NK-92 (cell line): ENCODE measurements around the gene NCKIPSD.

Source experiments
- DNase-seq: peaks from one replicate; lab custom pipeline; 2025; ENCODE audit not compliant: unreplicated experiment; lab: John Stamatoyannopoulos, UW

Gene NCKIPSD

DNA sequence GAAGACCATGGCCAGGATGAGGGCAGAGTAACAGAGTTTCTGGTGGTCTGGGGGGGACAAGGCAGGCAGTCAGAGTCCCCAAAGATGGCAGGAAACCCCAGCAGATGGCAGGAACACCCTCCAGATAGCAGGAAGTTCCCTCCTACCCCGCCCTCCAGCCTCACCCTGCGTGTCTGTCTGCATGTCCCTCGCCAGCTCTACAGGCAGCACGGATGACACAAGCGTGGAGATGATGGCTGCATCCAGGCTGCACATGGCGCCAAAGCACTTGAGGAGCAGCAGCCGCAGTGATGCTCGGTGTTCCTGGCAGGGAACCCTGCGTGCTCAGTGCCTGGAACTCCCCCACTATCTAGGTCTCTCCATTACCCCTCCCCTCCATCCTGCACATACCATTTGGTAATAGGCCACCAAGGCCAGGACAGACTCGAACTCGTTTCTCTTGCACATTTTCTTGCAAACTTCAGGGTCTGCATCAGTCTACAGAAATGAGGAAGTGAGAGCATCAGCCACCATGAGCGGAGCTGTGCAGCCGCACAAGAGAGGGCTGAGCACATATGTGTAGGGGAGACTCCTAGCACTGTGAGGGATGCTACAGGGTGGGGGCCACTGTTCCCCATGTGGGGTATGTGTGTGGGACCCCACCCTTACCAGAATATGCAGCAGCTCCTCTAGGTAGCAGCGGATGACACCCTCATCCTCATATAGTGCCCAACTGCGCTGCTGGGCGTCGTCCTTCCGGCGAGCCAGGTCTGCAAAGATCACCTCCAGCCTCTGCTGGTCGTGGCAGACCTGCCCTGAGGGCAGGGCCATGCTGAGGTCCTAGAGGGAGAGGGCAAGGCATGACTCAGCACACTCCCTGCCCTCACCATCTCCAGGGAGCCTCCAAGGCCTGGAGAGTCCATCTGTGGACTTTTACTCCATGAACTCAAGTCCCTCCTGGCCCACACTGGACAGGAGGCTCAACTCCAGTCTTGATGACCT, 6.0 kb downstream of the NCKIPSD start:
- no peak for DNase-seq

DNA sequence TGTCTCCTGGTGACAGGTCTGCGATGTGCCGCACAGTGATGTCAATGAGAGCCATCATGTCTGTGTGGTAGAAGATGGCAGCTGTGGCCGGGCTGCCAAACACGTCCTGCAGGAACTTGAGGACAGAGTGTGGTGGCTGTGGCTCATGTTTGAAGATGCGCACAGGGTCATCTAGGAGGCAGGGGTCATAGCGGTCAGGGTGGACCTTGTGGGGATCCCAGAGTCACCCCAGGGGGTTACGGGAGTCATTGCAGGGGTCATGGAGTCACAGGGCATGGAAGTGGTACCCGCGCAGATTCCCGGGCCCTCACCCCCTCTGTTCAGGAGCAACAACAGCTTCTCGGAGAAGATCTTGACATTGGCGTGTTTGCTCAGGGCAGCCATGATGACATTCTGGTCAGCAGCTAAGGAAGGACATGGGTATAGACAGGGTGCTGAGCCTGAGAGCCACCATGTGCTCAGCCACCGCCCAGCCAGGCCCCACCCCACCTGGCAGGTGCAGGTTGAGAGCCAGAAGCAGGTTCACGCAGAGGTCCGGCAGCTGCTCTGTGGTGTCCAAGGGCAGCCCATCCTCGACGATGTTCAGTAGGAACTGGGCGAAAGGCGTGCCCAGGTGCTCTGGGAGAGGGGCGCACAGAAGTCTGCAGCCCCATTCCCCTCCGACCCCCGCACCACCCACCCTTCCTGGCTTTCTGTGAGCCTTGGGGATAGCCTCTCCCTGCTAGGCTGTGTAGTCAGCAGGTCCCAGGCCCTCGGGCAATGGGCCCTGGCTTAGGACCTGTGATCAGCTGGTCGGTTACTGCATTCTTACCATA, 6.9 kb downstream of the NCKIPSD start:
- no peak for DNase-seq

DNA sequence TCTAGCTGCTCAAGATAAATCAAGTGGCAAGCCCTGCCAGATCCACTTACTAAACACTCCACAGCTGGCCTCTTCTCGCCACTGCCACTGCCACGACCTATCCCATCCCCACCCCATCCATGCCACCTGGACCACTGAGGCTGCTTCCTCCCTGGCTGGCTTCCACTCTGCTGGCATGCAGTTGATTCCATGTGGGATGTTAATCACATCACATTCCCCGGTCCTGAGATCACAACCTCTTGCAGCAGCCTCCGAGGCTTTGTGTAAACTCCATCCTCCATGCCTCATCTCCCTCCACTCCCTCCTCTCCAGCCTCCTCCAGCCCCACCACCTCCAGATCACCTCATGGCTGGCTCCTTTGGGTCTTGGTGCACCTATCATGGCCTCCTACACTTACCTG, 7.7 kb downstream of the NCKIPSD start:
- no peak for DNase-seq

DNA sequence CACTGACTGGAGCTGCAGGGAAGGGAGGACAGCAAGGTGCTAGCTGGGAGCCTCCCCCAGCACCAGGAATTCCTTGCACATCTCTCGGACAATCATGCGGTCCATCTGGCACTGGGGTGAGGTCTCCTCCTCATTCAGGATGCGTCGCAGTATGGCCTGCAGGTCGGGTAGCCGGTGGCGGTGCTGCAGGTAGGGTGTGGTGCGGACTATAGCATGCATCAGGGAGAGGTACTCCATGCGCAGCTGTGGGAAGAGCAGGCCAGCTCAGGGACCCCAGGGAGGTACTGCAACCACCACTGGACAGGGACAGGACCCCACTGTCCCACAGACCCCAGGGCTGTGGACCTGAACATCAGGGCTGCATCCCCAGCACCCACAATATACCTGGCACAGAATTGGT, 11.2 kb downstream of the NCKIPSD start:
- DNase-seq, result no peak

DNA sequence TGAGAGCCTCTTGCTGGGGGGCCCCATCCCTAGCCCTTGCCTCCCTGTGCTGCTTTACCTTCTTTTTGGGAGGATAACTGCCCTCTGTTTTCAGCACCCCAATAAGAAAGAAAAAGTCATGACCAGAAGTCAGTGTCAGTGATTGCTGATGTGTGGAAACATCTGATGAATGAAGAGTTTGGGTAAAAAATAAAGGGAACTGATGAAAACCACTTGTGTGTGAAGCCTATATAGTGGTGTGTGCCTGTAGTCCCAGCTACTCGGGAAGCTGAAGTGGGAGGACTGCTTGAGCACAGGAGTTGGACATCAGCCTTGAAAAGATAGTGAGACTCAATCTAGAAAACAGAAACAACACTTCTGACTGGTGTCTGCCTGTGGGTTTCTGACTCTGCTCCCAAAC, 13.2 kb downstream of the NCKIPSD start:
- no peak for DNase-seq

DNA sequence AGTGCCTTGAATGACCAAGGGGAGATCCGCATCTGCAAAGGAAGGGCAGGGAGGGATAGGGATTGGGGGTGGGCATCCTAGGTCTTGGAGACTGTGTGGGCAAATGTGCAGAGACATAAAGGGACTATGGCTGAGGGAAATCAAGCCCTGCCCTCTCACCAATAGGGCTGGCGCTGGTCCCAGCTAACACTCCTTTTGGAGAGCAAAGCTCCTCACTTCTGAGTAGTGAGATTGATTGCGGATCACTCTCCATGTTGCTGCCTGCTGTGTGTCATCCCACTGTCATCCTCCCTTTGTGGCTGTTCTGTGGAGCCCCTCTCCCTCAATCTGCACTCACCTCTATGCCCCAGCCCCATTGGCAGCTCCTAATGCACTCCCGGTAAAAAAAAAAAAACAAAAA, 20.8 kb downstream of the NCKIPSD start:
- no peak for DNase-seq

DNA sequence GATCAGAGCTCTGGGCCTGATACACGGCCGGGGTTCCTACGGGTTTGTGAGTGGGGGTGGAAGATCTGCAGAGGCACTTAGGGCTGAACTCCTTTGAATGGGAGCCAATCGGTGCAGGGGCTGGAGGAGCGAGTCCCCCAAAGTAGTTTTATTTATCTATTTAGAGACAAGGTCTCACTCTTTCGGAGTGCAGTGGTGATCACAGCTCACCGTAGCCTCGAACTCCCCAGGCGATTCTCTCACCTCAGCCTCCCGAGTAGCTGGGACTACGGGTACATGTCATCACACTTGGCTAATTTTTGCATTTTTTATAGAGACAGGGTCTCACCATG, 21.4 kb downstream of the NCKIPSD start:
- no peak for DNase-seq

DNA sequence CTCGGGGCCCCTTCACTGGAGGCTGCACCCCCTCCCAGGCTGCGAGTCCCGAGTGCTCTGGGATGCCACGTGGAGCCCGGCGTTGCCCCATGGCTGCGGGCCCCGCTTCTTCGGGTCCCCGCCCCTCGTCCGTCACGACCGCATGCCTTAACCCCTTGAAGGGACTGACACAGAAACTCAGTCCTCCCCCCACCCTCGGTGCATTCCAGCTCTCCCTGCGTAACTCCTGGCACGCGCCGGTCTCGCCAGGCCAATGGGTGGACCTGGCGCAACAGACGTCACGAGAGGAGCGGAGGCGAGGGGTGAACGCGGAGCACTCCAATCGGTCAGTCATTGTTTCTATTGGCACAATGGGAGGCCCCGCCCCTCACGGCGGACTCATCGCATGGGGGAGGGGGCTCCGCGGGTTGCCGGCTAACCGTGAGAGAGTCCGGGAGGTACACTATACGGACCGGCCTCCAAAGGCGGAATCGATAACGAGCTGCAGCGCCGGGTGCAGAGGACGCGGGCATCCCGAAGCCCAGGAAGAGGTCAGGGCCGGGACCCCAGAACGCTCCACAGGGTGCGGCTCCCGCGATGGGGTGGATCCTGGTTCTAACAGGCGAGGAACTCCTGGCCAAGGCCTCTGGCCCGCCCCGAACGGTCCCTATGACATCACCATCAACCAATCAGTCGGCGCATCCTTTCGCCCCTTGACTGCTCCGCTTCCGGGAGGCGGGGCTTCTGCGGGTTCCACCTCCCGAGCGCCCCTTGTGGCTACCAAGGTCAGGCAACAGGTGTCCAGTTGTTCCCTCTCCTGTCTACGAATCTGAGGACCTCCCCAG, 22.0 kb downstream of the NCKIPSD start:
- DNase-seq, result no peak

DNA sequence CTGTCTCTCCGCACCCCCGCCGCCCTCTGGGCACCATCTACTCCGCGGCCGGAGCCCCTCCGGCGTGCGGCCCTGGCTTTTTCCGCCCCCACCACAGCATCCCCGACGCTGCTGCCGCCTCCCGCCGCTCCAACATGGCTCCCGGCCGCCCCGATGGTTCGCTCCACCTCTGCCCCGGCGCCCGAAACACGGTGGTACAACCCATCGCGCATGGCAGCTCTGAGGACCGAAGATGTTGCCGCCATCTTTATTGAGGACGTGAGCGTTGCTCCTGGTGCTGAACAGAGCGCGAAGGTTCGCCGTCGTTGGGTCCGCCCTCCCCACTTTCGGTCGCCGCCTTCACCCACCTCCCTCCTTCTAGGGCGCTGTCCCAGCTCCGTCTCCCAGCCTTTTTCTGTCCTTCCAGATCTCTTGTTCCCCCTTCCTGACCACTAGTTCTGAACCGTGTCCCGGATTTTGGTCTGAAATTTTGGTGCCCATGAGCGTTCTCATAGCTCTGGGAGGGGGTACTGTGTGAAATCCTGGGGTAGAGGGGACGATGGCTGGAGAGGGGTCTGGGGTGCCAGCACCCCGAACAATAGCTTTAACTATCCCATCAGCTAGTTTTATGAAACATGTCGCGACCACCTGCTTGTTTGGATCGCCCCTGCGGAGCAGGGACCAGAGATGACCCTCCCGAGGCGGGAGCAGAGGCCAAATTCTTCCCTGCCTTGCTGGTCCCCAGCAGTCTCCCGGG, 22.8 kb downstream of the NCKIPSD start, which contains the start of gene CELSR3:
TSS of gene CELSR3 (minus strand) at position 134 of the 736 bp plus-strand sequence. CDS start 252 bp downstream, outside the sequence.
- DNase-seq, result no peak

DNA sequence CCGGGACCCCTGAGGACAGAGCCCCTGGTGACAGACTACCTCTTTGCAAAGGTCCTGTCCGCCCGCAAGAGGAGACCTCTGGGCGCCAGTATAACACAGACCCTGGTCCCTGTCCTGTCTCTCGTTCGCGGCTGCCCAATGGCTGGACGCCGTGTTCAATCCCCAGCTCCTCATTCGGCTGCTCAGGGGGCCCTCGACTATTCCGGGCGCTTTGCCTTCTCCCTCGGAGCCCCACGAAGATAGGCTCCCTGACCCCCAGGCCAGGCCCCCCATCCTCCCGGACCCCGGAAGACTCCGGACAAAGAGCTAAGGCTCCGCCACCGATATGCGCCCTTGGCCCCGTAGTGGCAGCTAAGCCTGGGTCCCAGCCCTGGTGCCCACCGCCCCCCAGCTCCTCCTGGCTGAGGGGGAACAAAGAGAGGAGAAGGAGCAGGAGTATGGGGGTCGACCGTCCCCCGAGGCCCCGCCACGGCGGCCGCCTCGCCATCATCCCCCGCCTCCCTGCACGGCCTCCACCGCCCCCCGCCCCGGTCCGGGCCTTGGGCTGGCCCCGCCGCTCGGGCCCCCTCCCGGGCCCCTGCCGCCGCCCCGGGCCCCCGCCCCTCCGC, 23.5 kb downstream of the NCKIPSD start:
- no peak for DNase-seq

DNA sequence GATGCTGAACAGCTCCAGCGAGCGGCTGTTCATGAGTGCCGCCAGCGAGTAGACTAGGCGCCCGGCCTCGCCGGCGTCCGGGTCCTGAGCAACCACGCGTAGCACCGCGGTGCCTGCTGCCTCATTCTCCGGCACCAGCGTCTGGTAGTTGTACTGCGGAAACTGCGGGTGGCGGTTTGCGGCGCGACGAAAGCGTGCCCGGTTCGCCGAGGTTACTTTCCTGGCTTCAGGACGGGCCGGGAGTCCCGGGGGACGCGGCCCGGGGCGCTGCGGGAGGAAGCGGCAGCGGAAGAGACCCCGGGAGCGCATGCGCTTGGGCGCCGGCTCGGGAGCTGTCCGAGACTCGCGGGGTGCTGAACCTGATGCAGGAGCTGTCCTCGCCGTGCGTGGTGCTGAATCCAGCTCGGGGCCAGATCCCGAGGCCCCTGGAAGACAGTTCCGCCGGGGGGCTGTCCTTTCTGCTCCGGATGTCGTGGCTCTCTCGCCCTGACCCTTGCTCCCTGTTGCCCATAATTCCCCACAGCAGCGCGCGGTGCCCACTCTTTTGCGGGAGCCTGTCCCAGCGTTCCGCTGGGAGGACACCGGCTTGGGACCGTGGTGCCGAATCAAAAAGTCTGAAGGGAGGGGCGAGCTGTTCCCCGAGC, 24.1 kb downstream of the NCKIPSD start:
- no peak for DNase-seq

DNA sequence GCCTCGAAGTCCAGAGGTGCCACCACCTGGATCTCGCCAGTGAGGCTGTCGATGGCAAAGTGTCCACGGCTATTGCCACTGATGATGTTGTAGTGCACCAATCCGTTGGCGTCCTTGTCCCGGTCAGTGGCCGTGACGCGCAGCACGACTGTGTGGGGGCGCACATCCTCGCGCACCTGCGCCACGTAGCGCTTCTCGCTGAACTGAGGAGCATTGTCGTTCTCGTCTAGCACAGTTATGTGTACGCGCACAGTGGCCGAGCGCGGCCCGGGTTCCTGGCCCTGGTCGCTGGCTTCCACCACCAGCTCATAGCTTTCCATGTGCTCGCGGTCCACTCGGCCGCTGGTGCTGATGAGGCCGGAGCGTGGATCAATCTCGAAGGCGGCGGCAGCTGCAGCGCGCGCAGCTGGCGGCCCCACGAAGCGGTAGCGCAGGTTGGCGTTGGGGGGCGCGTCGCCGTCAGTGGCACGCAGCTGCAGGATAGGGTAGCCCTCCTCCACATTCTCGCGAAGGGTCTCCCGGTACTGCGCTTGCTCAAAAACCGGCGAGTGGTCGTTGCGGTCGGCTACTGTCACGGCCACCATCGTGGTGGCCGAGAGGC, 24.8 kb downstream of the NCKIPSD start:
- no peak for DNase-seq

DNA sequence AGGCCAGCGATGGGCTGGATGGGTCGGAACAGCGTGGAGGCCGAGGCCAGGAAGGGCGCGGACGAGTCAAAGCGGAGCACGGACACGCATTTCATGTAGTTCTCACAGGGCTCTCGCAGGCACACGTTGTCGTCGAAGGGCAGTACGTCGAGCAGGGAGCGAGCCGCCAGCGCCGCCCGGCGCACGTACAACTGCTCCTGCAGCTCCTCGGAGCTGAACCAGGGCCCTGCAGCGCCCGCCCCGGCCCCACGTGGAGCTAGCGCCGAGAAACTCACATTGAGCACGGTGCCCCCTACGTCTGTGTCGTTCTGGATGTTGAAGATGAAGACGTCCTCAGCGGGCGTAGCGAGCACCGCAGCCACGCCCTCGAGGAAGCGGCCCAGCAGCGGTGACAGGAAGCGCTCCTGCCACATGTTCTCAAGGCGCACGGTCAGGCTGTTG, 28.9 kb downstream of the NCKIPSD start:
- no peak for DNase-seq

DNA sequence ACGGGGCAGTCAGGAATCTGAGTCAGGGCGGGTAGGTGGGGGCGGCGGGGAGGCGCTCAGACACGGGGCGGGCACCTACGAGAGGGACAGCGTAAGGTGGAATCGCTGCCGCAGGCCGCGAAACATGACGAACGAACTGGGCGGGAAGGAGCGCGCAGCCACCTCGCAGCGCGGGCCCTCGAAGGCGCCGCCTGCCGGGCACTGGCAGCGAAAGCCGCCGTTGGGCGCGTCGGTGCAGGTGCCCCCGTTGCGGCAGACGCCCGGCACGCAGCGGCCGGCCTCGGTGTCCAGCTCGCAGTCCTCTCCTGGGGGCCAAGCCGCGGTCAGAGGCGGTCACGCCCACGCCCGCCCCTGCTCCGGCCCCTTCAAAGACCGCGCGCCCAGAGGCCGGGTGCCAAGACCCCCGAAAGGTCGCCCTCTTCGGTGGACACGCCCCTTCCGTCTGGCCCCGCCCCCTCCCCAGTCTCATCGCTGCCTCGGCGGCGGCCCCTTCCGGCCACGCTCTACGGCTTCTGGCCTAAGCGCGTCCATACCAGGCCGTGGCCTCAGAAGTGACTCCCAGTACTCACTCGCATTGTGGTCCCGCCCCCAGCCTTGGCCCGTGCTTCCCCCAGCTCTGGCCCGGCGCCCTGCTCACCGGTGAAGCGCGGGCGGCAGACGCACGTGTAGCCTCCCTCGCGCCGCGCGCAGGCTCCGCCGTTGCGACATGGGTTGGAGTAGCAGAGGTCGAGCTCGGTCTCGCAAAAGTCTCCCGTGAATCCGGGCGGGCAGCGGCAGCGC, 29.5 kb downstream of the NCKIPSD start:
- DNase-seq, result no peak

DNA sequence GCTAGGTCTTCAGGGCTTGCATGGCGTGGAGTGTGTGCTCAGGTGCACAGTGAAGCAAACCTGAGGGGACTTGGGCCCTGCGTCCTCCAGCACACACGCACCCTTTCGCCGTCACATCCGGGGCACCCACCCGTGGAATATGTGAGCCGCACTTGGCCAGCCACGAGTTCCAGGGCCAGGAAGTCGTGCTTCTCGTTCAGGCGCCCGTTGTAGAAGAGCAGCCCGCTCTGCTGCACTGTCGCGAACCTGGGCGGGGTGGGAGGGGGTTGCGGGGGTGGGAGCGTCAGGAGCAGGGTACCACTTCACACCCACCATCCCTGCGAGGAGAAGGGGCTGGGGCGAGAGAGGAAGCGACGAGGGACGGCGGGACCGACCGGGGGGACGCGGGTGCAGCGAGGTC, 30.1 kb downstream of the NCKIPSD start:
- DNase-seq, result no peak

DNA sequence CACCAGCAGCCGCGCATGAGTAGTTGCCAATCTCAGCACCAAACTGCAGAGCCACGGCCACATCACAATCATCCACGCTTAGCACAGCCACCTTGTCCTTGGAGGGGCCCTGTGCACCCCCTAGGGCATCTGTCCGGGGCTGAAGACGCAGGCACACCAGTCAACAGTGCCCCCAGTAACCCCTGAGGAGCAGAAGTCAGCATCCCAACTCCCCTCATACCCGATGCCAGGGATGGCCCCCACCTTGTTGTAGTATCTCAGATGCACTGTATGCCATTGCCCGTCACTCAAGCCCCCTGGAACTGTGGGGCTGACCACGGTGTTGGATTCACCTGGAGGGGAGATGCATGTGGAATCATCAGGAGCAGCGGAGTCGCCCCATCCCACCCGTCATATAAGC, 30.7 kb downstream of the NCKIPSD start:
- DNase-seq, result no peak

DNA sequence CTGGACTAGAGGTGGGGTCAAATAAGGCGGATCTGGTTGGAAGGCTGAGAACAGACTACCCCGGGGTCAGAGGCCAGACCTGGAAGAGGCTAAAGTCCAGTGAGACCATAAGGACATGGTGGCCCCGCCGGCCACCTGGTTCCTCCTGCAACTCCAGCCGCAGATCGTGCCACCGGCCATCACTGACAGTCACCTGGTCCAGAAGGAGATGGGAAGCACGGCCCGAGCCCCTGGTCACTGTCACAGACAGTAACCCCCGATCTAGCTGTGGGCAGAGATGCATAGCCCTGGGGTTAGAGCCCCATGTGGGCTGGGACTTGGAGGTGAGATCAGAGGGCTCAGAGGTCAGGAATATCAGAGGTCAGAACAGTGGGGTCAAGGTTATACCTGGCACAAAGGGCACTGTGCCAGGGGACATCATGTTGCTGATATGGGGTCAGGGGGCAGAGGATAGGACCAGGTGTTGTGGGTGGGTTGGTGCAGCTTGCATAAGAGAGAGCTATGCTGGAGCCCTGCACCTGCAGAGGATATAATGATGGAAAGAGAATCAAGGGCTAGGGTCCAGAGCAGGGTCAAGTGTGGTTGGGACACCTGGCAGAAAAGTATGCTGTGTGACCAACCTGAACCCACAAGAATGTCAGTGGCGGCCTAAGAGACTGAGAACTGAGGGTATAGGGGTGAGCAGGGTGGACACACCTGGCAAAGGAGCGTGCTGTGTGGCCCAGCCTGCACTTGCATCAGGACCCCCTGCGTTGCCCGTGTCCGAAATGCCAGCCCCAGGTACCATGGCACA, 32.6 kb downstream of the NCKIPSD start:
- DNase-seq, result no peak

DNA sequence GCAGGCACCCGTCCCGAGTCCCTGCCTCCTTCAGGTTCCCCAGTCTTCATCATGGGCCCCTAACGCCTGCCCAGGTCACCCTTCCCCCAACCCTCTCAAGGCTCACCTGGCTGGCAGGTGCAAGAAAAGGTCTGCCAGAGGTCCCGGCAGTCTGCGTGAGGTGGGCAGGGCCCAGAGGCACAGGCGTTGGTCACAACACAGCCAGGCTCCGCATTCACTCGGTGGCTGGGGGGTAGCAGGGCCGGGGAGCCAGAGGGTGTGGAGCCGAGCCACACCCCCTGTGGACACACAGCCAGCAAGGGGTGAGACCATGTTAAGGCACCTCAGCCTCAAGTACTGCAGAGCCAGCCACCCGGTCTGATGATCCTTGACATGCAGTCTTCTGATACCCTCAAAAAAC, 33.9 kb downstream of the NCKIPSD start:
- DNase-seq, result no peak
